Ishikawa (cell line): ENCODE measurements around the gene SHOX.

ENCODE experiments used
- RAD21 ChIP-seq: IDR thresholded peaks from 2 replicates; pipeline ENCODE4 v1.6.1; 2012; ENCODE audit warnings: low read depth
- TAF1 ChIP-seq: IDR thresholded peaks from 2 replicates; pipeline ENCODE4 v1.6.1; 2012; ENCODE audit warnings: low read depth, mild to moderate bottlenecking
- TF ChIP-seq, protein P1 (sequence below): IDR thresholded peaks from 2 replicates; pipeline ENCODE4 v1.6.1; 2012

DNA sequence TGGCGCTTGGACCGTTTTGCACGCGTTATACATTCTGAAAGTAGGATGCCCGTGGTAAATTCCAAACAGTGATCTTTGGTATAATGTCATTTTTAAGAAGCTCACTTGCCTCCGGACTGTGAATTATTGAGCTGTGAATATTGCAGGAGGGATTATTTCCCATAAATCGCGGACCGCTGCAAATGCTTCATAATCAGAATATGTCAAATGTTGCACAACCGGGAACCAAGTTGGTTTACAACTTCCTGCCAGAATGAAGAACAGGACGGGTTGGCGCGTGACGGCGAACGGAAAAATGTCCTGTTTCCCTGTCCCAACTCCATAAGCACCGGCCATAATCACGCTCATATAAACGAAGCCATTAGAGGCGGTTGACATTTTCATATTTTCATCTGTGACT lies 67.6 kb downstream of the SHOX start:
- TF ChIP-seq, protein P1, sequence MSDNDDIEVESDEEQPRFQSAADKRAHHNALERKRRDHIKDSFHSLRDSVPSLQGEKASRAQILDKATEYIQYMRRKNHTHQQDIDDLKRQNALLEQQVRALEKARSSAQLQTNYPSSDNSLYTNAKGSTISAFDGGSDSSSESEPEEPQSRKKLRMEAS: no peak
- no peak for TF ChIP-seq TAF1
- no peak for TF ChIP-seq RAD21
